GM12891 (cell line): ENCODE measurements around the gene GAGE1.

Source experiments
- DNase-seq: peaks from one replicate; pipeline ENCODE4 v3.0.0; 2011; ENCODE audit warnings: low spot score; ENCODE audit not compliant: insufficient read length
- FAIRE-seq: peaks from 2 replicates; lab custom pipeline; 2011; peaks lifted over from hg19 to GRCh38; lab: Jason Lieb, UNC
- PAX5 ChIP-seq: IDR thresholded peaks from 2 replicates; pipeline ENCODE4 v1.6.1; 2011; ENCODE audit warnings: low read length, moderate library complexity, mild to moderate bottlenecking; ENCODE audit not compliant: insufficient read depth, severe bottlenecking
- POLR2A ChIP-seq: IDR thresholded peaks from 2 replicates; pipeline ENCODE4 v1.6.1; 2011; ENCODE audit warnings: low read depth, low read length, control low read depth
- POLR2AphosphoS5 ChIP-seq: IDR thresholded peaks from 2 replicates; pipeline ENCODE4 v1.6.1; 2011; ENCODE audit warnings: low read depth, low read length, control low read depth
- POU2F2 ChIP-seq: IDR thresholded peaks from 2 replicates; pipeline ENCODE4 v1.6.1; 2011; ENCODE audit warnings: low read depth, mild to moderate bottlenecking, control low read depth, low read length, moderate library complexity
- SPI1 ChIP-seq: IDR thresholded peaks from 2 replicates; pipeline ENCODE4 v1.6.1; 2011; ENCODE audit warnings: low read depth, low read length, control low read depth
- TAF1 ChIP-seq: IDR thresholded peaks from 2 replicates; pipeline ENCODE4 v1.6.1; 2011; ENCODE audit warnings: low read depth, low read length, control low read depth

The GAGE1 gene

DNA sequence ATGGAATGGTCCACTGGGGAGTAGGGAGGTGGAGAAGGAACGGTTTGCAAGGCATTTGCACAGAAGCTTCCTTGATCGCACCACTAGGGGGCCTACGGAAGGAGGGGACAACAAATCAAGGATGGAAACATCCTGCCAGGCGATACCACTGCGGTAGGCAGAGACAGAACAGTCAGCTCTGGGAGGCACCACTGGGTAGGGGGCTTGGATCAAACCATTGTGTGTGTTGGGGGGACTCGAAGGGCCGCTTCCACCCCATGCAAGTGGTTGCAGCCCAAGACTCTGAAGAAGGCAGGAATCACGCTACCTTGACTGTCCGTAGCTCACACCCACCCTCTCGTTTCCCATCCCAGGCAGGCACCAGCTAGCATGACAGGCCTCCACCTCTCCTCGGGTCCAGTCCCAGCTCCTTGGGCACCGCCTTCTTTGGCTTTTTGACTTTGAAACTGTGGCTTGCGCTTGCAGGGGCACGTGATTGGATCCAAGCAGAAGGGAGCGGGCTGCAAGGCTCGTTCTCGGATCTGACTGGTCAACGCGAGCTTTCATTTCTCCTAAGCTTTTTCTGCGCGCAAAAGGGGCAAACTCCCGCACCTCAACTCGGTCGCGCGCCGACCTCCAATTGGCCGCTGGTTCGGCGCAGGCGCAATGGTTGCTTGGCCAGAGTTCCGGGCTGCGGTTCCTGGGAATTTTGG lies 28.4 kb downstream of the GAGE1 start:
- DNase-seq (no peak), FAIRE-seq (no peak)
- no peak for TF ChIP-seq SPI1
- no peak for TF ChIP-seq POU2F2
- TF ChIP-seq TAF1: no peak
- TF ChIP-seq POLR2AphosphoS5: no peak
- TF ChIP-seq PAX5: no peak
- TF ChIP-seq POLR2A: no peak

DNA sequence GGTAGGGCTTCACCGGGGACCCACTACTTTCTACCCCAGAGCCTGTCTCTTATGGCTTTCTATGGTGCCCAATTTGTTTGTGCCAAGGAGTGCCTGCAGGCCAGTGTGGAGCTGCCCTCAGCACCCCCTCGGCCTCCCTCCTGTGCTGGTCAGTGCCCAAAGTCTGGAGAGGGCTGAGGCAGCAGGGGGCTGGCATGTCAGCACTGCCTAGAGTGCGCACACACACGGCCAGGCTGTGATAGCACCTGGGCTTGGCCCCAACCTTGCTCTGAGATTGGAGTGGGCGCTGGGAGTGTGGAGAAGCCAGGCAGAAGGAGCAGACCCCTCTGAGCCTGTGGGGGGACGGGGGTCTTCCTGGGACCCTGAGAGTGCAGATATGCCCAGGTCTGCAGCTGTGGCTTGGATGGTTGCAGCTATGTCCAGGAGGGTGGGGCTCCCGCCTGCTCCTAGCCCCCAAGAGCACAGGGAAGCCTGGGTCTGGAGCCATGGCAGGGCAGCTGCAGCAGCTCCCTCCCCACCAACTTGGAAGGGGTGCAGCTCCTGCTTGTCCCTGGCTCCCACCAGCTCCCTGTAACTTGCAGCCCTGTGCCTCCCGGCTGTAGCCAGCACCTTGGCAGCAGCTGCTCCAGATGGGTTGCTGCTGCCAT lies 46.3 kb downstream of the GAGE1 start:
- DNase-seq: no peak
- FAIRE-seq: no peak
- TF ChIP-seq POLR2AphosphoS5 (no peak), PAX5 (no peak), SPI1 (no peak), POLR2A (no peak), TAF1 (no peak)

DNA sequence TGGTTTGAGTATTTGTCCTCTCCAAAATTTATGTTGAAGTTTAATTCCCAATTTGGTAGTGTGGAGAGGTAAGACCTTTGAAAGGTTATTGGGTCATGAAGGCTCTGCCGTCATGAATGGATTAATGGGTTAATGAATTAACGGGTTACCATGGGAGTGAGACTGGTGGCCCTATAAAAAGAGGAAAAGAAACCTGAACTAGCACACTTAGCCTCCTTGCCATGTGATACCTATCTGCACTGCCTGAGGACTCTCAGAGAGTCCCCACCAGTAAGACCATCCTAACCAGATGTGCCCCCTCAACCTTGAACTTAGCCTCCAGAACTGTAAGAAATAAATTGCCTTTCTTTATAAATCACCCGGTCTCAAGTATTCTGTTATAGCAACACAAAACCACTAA lies 57.7 kb downstream of the GAGE1 start:
- no peak for DNase-seq

More for the DNA sequence above, 57.7 kb downstream of the GAGE1 start:
- no peak for TF ChIP-seq POLR2AphosphoS5
- no peak for FAIRE-seq
